Aorta (tissue), 5 donors: ENCODE measurements around the gene GIMAP8. TPM values are rescaled to one million over a fixed set of nuclear protein-coding genes. Genes with fewer than 3 reads are reported as not detected.

Experiments
- ATAC-seq: fragments of 200-7000 bp; cut with Tn5 transposase; one replicate; pipeline ENCODE4 v1.9.1; 2022; ENCODE audit warnings: moderate library complexity; ENCODE audit not compliant: low FRiP score
- DNase-seq, 2 donors: peaks; one replicate each; pipeline ENCODE4 v3.0.0-alpha.2; 2020
- H3K27ac ChIP-seq, 2 donors: one replicate each; pipeline ENCODE4 v1.5.1; 2013; ENCODE audit warnings: low read length in 2 of 2, mild to moderate bottlenecking in 2 of 2, moderate library complexity in 2 of 2, control low read depth in 1 of 2, inconsistent platforms in 1 of 2, low read depth in 1 of 2
- H3K27me3 ChIP-seq, 2 donors: one replicate each; pipeline ENCODE4 v1.6.1; 2013; ENCODE audit warnings: control low read depth in 1 of 2, low read length in 1 of 2, mild to moderate bottlenecking in 1 of 2, moderate library complexity in 1 of 2; ENCODE audit not compliant: insufficient read depth in 2 of 2, control insufficient read depth in 1 of 2
- H3K36me3 ChIP-seq, 2 donors: one replicate each; pipeline ENCODE4 v1.6.1; 2013; ENCODE audit warnings: control low read depth in 1 of 2, low read length in 1 of 2, mild to moderate bottlenecking in 1 of 2; ENCODE audit not compliant: insufficient read depth in 2 of 2, control insufficient read depth in 1 of 2
- H3K4me1 ChIP-seq, 2 donors: one replicate each; pipeline ENCODE4 v1.6.1; 2013; ENCODE audit warnings: low read length in 2 of 2, control low read depth in 1 of 2, mild to moderate bottlenecking in 1 of 2, moderate library complexity in 1 of 2; ENCODE audit not compliant: insufficient read depth in 2 of 2, control insufficient read depth in 1 of 2
- H3K4me3 ChIP-seq, 2 donors: one replicate each; pipeline ENCODE4 v1.5.1; 2013; ENCODE audit warnings: low read length in 2 of 2, control low read depth in 1 of 2, mild to moderate bottlenecking in 1 of 2
- H3K9me3 ChIP-seq: one replicate; pipeline ENCODE4 v1.6.1; 2013; ENCODE audit warnings: mild to moderate bottlenecking, low read length; ENCODE audit not compliant: control insufficient read depth
- WGBS, 2 donors: extraction: QIAGEN DNeasy Blood & Tissue Kit; methylation state at CpG; one replicate each; pipeline ENCODE4 v1.1.7; 2013; 5-methylcytosine and 5-hydroxymethylcytosine counted together
- intact Hi-C, 2 donors: fragments of 100-400 bp; cut with DNase I; formaldehyde crosslinking; loops; one replicate each; pipeline versions ENCODE4 v1.14.2 to v1.15.0; 2022
- polyA plus RNA-seq, 2 donors: library from polyadenylated mRNA; stranded (reverse); fragments of 200-250 nt; gene quantifications; one replicate each; pipeline ENCODE4 v1.2.3, GENCODE V29; 2013
- total RNA-seq, 2 donors: library from RNA; stranded (reverse); fragmentation: NEBNext Ultra II Directional; extraction: Animal tissue kit (Norgen Biotek cat#: 25700); gene quantifications; one replicate each; pipeline ENCODE4 v1.2.1, GENCODE V29; 2021
- donor health status: healthy with polysubstance abuse.
- donor health status: Bipolar disorder and iron deficiency.
- donor health status: DM: no; HTN: no; CAD: no.
- donor health status: DM: no; HTN: no; CAD: no.
- donor health status: DM: yes; HTN: yes; CAD: no.

Gene GIMAP8
- total and polyA plus RNA-seq, 4 donors: 1.6 to 41.4 (median 13.3) TPM

- intact Hi-C loops: no loop called here
Observed at GRCh38 chr7:150431839-150432658, 18.4 kb upstream of the GIMAP8 start.

GRCh38 chr7:150432915-150433892 is 17.2 kb upstream of the GIMAP8 start:
- Histone ChIP-seq H3K9me3 (no peaks in the 10 kb centered on the region), H3K4me3 (no peak overlapping the region), H3K27ac (no peak overlapping the region), H3K27me3 (no peaks in the 10 kb centered on the region), H3K4me1 (no peaks in the 10 kb centered on the region), H3K36me3 (no peaks in the 10 kb centered on the region)
- intact Hi-C loops: no loop called here
- 73 to 76% methylated on average over 14 of the region's 14 CpGs for WGBS, 2 donors
- no peak for DNase-seq
- ATAC-seq: no peak

More at GRCh38 chr7:150431839-150432658, 18.4 kb upstream of the GIMAP8 start:
- Histone ChIP-seq H3K4me1 (no peaks in the 10 kb centered on the region), H3K27me3 (no peaks in the 10 kb centered on the region), H3K27ac (no peak overlapping the region), H3K36me3 (no peaks in the 10 kb centered on the region), H3K9me3 (no peaks in the 10 kb centered on the region), H3K4me3 (no peak overlapping the region)
- no peak for DNase-seq
- 85 to 87% methylated on average over 7 of the region's 7 CpGs for WGBS, 2 donors
- no peak for ATAC-seq

- ATAC-seq (no peak), DNase-seq (no peak)
- H3K36me3 ChIP-seq: no peaks in the 10 kb centered on the region
- no peak overlapping the region for H3K27ac ChIP-seq
- no peaks in the 10 kb centered on the region for H3K27me3 ChIP-seq
- no peak overlapping the region for H3K4me3 ChIP-seq
- 79 to 80% methylated on average over 8 of the region's 8 CpGs for WGBS, 2 donors
- intact Hi-C loops: no loop called here
- H3K4me1 ChIP-seq: no peaks in the 10 kb centered on the region
- H3K9me3 ChIP-seq: no peaks in the 10 kb centered on the region
Observed at GRCh38 chr7:150434240-150434639, 16.2 kb upstream of the GIMAP8 start.

GRCh38 chr7:150435047-150435389 is 15.4 kb upstream of the GIMAP8 start:
- DNase-seq: no peak
- H3K4me3 ChIP-seq: no peak overlapping the region
- H3K4me1 ChIP-seq: no peaks in the 10 kb centered on the region
- H3K36me3 ChIP-seq: no peaks in the 10 kb centered on the region
- no peak overlapping the region for H3K27ac ChIP-seq
- H3K9me3 ChIP-seq: no peaks in the 10 kb centered on the region
- intact Hi-C loops: no loop called here
- H3K27me3 ChIP-seq: no peaks in the 10 kb centered on the region
- no peak for ATAC-seq
- WGBS, 2 donors: 69 to 72% methylated on average over 4 of the region's 4 CpGs

- WGBS, 2 donors: 69 to 73% methylated on average over 8 of the region's 8 CpGs
- DNase-seq: peak in 1 of 2 donors; percentile 66
- Histone ChIP-seq H3K27ac (no peak overlapping the region), H3K36me3 (no peaks in the 10 kb centered on the region), H3K4me1 (no peaks in the 10 kb centered on the region), H3K27me3 (no peaks in the 10 kb centered on the region), H3K9me3 (no peaks in the 10 kb centered on the region), H3K4me3 (no peak overlapping the region)
- no peak for ATAC-seq
- intact Hi-C loops: no loop called here
Observed at GRCh38 chr7:150435390-150436073, 14.9 kb upstream of the GIMAP8 start.

GRCh38 chr7:150439967-150440366 is 10.5 kb upstream of the GIMAP8 start:
- Histone ChIP-seq H3K9me3 (peaks cover 10% of the 10 kb centered on the region), H3K36me3 (no peaks in the 10 kb centered on the region), H3K27ac (no peak overlapping the region), H3K4me1 (no peaks in the 10 kb centered on the region), H3K27me3 (no peaks in the 10 kb centered on the region), H3K4me3 (no peak overlapping the region)
- 64 to 71% methylated on average over 2 of the region's 2 CpGs for WGBS, 2 donors
- ATAC-seq (no peak), DNase-seq (no peak)
- intact Hi-C loops: no loop called here

GRCh38 chr7:150441524-150441923 is 8.9 kb upstream of the GIMAP8 start:
- Histone ChIP-seq H3K9me3 (peaks cover 10% of the 10 kb centered on the region), H3K27me3 (no peaks in the 10 kb centered on the region), H3K4me3 (no peak overlapping the region), H3K27ac (no peak overlapping the region), H3K36me3 (no peaks in the 10 kb centered on the region), H3K4me1 (no peaks in the 10 kb centered on the region)
- no peak for DNase-seq
- ATAC-seq: no peak
- intact Hi-C loops: no loop called here

- H3K9me3 ChIP-seq: peaks cover 10% of the 10 kb centered on the region
- ATAC-seq (no peak), DNase-seq (no peak)
- no peaks in the 10 kb centered on the region for H3K27me3 ChIP-seq
- H3K27ac ChIP-seq: no peak overlapping the region
- intact Hi-C loops: no loop called here
- H3K4me3 ChIP-seq: no peak overlapping the region
- WGBS, 2 donors: 95 to 97% methylated on average over 20 of the region's 20 CpGs
- no peaks in the 10 kb centered on the region for H3K4me1 ChIP-seq
- H3K36me3 ChIP-seq: no peaks in the 10 kb centered on the region
Observed at GRCh38 chr7:150442811-150443210, 7.6 kb upstream of the GIMAP8 start.
